ENCODE measurements around the gene CTNNAL1. TPM values are rescaled to one million over a fixed set of nuclear protein-coding genes. Genes with fewer than 3 reads are reported as not detected.
A peak's percentile ranks its signal among the peaks of the same experiment; 100 is the strongest.

CTNNAL1 gene
- polyA plus RNA-seq, 4 donors: 61.5 to 68.4 (median 65.8) TPM

- DNase-seq (ENCODE audit: low read depth in 4 of 4, low spot score in 3 of 4): no peak
These were observed 15.2 kb upstream of the CTNNAL1 start for GRCh38 chr9:109028457-109028856.

- no peak for DNase-seq (ENCODE audit: low read depth in 4 of 4, low spot score in 3 of 4)
These were observed 13.9 kb upstream of the CTNNAL1 start for GRCh38 chr9:109027176-109027575.

GRCh38 chr9:109026306-109026705 lies 13.0 kb upstream of the CTNNAL1 start:
- DNase-seq (ENCODE audit: low read depth in 4 of 4, low spot score in 3 of 4): no peak

- no peak for DNase-seq (ENCODE audit: low read depth in 4 of 4, low spot score in 3 of 4)
These were observed 9.6 kb upstream of the CTNNAL1 start for GRCh38 chr9:109022873-109023272.

GRCh38 chr9:109020581-109021511 lies 7.5 kb upstream of the CTNNAL1 start:
- DNase-seq (ENCODE audit: low read depth in 4 of 4, low spot score in 3 of 4): no peak

- no peak for DNase-seq (ENCODE audit: low read depth in 4 of 4, low spot score in 3 of 4)
These were observed 6.8 kb upstream of the CTNNAL1 start for GRCh38 chr9:109020113-109020512.

- no peak for DNase-seq (ENCODE audit: low read depth in 4 of 4, low spot score in 3 of 4)
These were observed 6.1 kb upstream of the CTNNAL1 start for GRCh38 chr9:109019420-109019819.

GRCh38 chr9:109017493-109017892 lies 4.2 kb upstream of the CTNNAL1 start:
- DNase-seq (ENCODE audit: low read depth in 4 of 4, low spot score in 3 of 4): no peak

GRCh38 chr9:109017061-109017460 lies 3.8 kb upstream of the CTNNAL1 start:
- DNase-seq (ENCODE audit: low read depth in 4 of 4, low spot score in 3 of 4): no peak

- no peak for DNase-seq (ENCODE audit: low read depth in 4 of 4, low spot score in 3 of 4)
These were observed 2.8 kb upstream of the CTNNAL1 start for GRCh38 chr9:109016132-109016531.

- DNase-seq (ENCODE audit: low read depth in 4 of 4, low spot score in 3 of 4): no peak
These were observed 1.4 kb upstream of the CTNNAL1 start for GRCh38 chr9:109014608-109015280.

- DNase-seq (ENCODE audit: low read depth in 4 of 4, low spot score in 3 of 4): peak in 2 of 4 donors; percentile 77 to 81
These were observed 644 bp upstream of the CTNNAL1 start for GRCh38 chr9:109013679-109014607.

- DNase-seq (ENCODE audit: low read depth in 4 of 4, low spot score in 3 of 4): peak in 1 of 4 donors; percentile 35
These were observed 1.1 kb downstream of the CTNNAL1 start for GRCh38 chr9:109012009-109012875.

- DNase-seq (ENCODE audit: low read depth in 4 of 4, low spot score in 3 of 4): no peak
These were observed 2.0 kb downstream of the CTNNAL1 start for GRCh38 chr9:109011231-109011671.

- DNase-seq (ENCODE audit: low read depth in 4 of 4, low spot score in 3 of 4): no peak
These were observed 2.6 kb downstream of the CTNNAL1 start for GRCh38 chr9:109010746-109011145.

GRCh38 chr9:109005678-109006077 lies 7.6 kb downstream of the CTNNAL1 start:
- DNase-seq (ENCODE audit: low read depth in 4 of 4, low spot score in 3 of 4): no peak

- no peak for DNase-seq (ENCODE audit: low read depth in 4 of 4, low spot score in 3 of 4)
These were observed 10.2 kb downstream of the CTNNAL1 start for GRCh38 chr9:109003116-109003515.

GRCh38 chr9:109002141-109002540 lies 11.2 kb downstream of the CTNNAL1 start:
- no peak for DNase-seq (ENCODE audit: low read depth in 4 of 4, low spot score in 3 of 4)

GRCh38 chr9:109001275-109001676 lies 12.0 kb downstream of the CTNNAL1 start:
- DNase-seq (ENCODE audit: low read depth in 4 of 4, low spot score in 3 of 4): no peak

GRCh38 chr9:108997112-108997511 lies 16.2 kb downstream of the CTNNAL1 start:
- DNase-seq (ENCODE audit: low read depth in 4 of 4, low spot score in 3 of 4): no peak

Measured in right renal pelvis (tissue), 4 donors.